ENCODE data around the gene CDH10.

CDH10 gene

GRCh38 chr5:24538346-24538745, 106.4 kb downstream of the CDH10 start:
- TF ChIP-seq CTCF (IDR thresholded peaks at IDR 0.05; ENCODE audit: control insufficient read depth, extremely low read depth, insufficient read depth) = no peak
- DNase-seq (ENCODE audit: low read depth) = no peak
- H3K4me3 ChIP-seq (ENCODE audit: low read depth, low read length) = no peak overlapping the region

- DNase-seq (ENCODE audit: low read depth) = no peak
- TF ChIP-seq CTCF (IDR thresholded peaks at IDR 0.05; ENCODE audit: control insufficient read depth, extremely low read depth, insufficient read depth) = peak; percentile 58
- H3K4me3 ChIP-seq (ENCODE audit: low read depth, low read length) = no peak overlapping the region
Observed at GRCh38 chr5:24535646-24536045, 109.1 kb downstream of the CDH10 start.

- no peak overlapping the region for H3K4me3 ChIP-seq (ENCODE audit: low read depth, low read length)
- no peak for TF ChIP-seq CTCF (IDR thresholded peaks at IDR 0.05; ENCODE audit: control insufficient read depth, extremely low read depth, insufficient read depth)
- no peak for DNase-seq (ENCODE audit: low read depth)
Observed at GRCh38 chr5:24530906-24531305, 113.9 kb downstream of the CDH10 start.

- no peak for DNase-seq (ENCODE audit: low read depth)
- TF ChIP-seq CTCF (IDR thresholded peaks at IDR 0.05; ENCODE audit: control insufficient read depth, extremely low read depth, insufficient read depth) = no peak
Observed at GRCh38 chr5:24525414-24525813, 119.4 kb downstream of the CDH10 start.

GRCh38 chr5:24512423-24512822, 132.4 kb downstream of the CDH10 start:
- TF ChIP-seq CTCF (IDR thresholded peaks at IDR 0.05; ENCODE audit: control insufficient read depth, extremely low read depth, insufficient read depth) = no peak

More at GRCh38 chr5:24525414-24525813, 119.4 kb downstream of the CDH10 start:
- H3K4me3 ChIP-seq (ENCODE audit: low read depth, low read length) = no peak overlapping the region

GRCh38 chr5:24510523-24510988, 134.2 kb downstream of the CDH10 start:
- no peak overlapping the region for H3K4me3 ChIP-seq (ENCODE audit: low read depth, low read length)
- DNase-seq (ENCODE audit: low read depth) = no peak
- TF ChIP-seq CTCF (IDR thresholded peaks at IDR 0.05; ENCODE audit: control insufficient read depth, extremely low read depth, insufficient read depth) = no peak

More at GRCh38 chr5:24512423-24512822, 132.4 kb downstream of the CDH10 start:
- no peak overlapping the region for H3K4me3 ChIP-seq (ENCODE audit: low read depth, low read length)
- no peak for DNase-seq (ENCODE audit: low read depth)

GRCh38 chr5:24509943-24510342, 134.8 kb downstream of the CDH10 start:
- no peak for DNase-seq (ENCODE audit: low read depth)
- H3K4me3 ChIP-seq (ENCODE audit: low read depth, low read length) = no peak overlapping the region
- no peak for TF ChIP-seq CTCF (IDR thresholded peaks at IDR 0.05; ENCODE audit: control insufficient read depth, extremely low read depth, insufficient read depth)
